NB4 (cell line): ENCODE measurements around the gene TMEM221.

Experiments
- DNase-seq: peaks from one replicate; pipeline ENCODE4 v3.0.0; 2010; ENCODE audit warnings: low read depth
- H3K4me3 ChIP-seq: one replicate; pipeline ENCODE4 v1.5.1; 2011; ENCODE audit warnings: mild to moderate bottlenecking, low read depth, low read length, moderate library complexity
- CTCF ChIP-seq: IDR thresholded peaks from one replicate; pipeline ENCODE4 v1.5.1; 2012; ENCODE audit warnings: low read depth, low read length
- MAX ChIP-seq: IDR thresholded peaks from 2 replicates; pipeline ENCODE4 v1.6.1; 2011; ENCODE audit warnings: low read depth, low read length
- MYC ChIP-seq: IDR thresholded peaks from 2 replicates; pipeline ENCODE4 v1.6.1; 2011; ENCODE audit warnings: low read depth, low read length
- POLR2A ChIP-seq: IDR thresholded peaks from 2 replicates; pipeline ENCODE4 v1.6.1; 2011; ENCODE audit warnings: mild to moderate bottlenecking; ENCODE audit not compliant: insufficient read length; ENCODE audit errors: extremely low read depth

Gene TMEM221

GRCh38 chr19:17398902-17399527, 49.5 kb downstream of the TMEM221 start:
- peak; percentile 33 for DNase-seq
- no peak for TF ChIP-seq CTCF
- no peak for TF ChIP-seq POLR2A
- no peak for TF ChIP-seq MAX
- no peak for TF ChIP-seq MYC
- no peak overlapping the region for H3K4me3 ChIP-seq

GRCh38 chr19:17394891-17395415, 53.5 kb downstream of the TMEM221 start:
- no peak overlapping the region for H3K4me3 ChIP-seq
- TF ChIP-seq CTCF, result peak; percentile 67
- TF ChIP-seq MYC, result no peak
- TF ChIP-seq MAX, result peak; percentile 28; the same call in 1 of the 2 replicates
- TF ChIP-seq POLR2A, result no peak
- DNase-seq, result peak; percentile 84

GRCh38 chr19:17393914-17394313, 54.6 kb downstream of the TMEM221 start, which contains the start of gene CCDC194:
TSS of gene CCDC194 (minus strand) at chr19:17394196. CDS start at chr19:17394158, 38 bp downstream.
- no peak within 1 kb of the TSS for H3K4me3 ChIP-seq
- DNase-seq, result no peak
- TF ChIP-seq MYC (no peak), POLR2A (no peak), MAX (no peak), CTCF (no peak)

- no peak overlapping the region for H3K4me3 ChIP-seq
- no peak for DNase-seq
- TF ChIP-seq MYC, result no peak
- no peak for TF ChIP-seq MAX
- no peak for TF ChIP-seq CTCF
- TF ChIP-seq POLR2A, result no peak
Observed at GRCh38 chr19:17393002-17393401, 55.5 kb downstream of the TMEM221 start.

- peak overlapping the region; percentile 57 for H3K4me3 ChIP-seq
- DNase-seq, result peak; percentile 80
- TF ChIP-seq POLR2A (no peak), CTCF (no peak), MYC (0 out of 2 replicates have a peak, but pooled peaks have one; percentile 29), MAX (peak; percentile 80)
Observed at GRCh38 chr19:17391371-17392151, 56.9 kb downstream of the TMEM221 start.
